GM12873 (cell line): Measurements from ENCODE around the gene SLC6A19.

Source experiments
- TF ChIP-seq, protein P1 (sequence below): IDR thresholded peaks from 2 replicates; pipeline ENCODE4 v1.5.1; 2012; ENCODE audit warnings: low read depth, mild to moderate bottlenecking, moderate library complexity, low read length, control low read depth; ENCODE audit not compliant: insufficient read depth; ENCODE audit errors: missing control alignments

The SLC6A19 gene

GRCh38 chr5:1178529-1179382 is 22.6 kb upstream of the SLC6A19 start:
- TF ChIP-seq, protein P1, sequence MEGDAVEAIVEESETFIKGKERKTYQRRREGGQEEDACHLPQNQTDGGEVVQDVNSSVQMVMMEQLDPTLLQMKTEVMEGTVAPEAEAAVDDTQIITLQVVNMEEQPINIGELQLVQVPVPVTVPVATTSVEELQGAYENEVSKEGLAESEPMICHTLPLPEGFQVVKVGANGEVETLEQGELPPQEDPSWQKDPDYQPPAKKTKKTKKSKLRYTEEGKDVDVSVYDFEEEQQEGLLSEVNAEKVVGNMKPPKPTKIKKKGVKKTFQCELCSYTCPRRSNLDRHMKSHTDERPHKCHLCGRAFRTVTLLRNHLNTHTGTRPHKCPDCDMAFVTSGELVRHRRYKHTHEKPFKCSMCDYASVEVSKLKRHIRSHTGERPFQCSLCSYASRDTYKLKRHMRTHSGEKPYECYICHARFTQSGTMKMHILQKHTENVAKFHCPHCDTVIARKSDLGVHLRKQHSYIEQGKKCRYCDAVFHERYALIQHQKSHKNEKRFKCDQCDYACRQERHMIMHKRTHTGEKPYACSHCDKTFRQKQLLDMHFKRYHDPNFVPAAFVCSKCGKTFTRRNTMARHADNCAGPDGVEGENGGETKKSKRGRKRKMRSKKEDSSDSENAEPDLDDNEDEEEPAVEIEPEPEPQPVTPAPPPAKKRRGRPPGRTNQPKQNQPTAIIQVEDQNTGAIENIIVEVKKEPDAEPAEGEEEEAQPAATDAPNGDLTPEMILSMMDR = no peak

DNA sequence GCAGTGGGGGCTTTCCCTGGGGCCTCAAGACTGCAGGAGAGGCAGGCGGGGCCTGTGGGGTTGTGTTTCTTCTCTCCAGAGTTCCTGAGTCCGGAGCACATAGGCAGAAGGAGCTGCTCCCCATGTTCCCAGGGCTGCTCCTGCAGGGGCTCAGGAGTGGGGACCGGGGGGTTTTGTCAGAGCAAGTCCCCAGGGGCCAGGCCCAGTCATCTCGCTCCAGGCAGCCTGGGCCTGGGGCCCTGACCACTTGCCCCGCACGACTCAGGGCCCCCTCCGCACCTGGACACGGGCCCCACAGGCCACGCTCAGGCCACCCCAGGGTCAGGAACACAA is 22.0 kb upstream of the SLC6A19 start:
- TF ChIP-seq, protein P1 = no peak

- TF ChIP-seq, protein P1 = no peak
Measured at GRCh38 chr5:1180096-1180495, 21.3 kb upstream of the SLC6A19 start.

DNA sequence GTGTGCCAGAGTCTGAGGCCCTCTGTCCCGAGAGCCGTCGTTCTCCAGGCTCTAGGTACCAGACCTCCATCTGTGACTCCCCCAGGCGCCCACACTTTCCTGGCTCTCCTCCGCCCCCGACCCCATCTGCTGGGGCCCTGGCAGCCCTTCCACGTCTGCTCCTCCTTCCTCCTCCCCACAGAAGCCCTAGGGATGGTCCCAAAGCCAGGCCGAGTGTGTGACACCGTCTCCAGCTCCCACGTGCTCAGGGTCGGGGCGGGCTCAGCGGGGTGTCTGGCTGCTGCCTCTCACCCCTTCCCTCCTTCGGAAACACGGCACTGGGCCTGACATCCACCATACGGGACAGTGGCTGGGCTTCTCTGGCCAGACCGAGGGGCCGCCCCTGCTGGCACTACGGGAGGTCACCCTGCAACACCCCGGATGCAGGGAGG is 20.5 kb upstream of the SLC6A19 start:
- TF ChIP-seq, protein P1 = no peak

DNA sequence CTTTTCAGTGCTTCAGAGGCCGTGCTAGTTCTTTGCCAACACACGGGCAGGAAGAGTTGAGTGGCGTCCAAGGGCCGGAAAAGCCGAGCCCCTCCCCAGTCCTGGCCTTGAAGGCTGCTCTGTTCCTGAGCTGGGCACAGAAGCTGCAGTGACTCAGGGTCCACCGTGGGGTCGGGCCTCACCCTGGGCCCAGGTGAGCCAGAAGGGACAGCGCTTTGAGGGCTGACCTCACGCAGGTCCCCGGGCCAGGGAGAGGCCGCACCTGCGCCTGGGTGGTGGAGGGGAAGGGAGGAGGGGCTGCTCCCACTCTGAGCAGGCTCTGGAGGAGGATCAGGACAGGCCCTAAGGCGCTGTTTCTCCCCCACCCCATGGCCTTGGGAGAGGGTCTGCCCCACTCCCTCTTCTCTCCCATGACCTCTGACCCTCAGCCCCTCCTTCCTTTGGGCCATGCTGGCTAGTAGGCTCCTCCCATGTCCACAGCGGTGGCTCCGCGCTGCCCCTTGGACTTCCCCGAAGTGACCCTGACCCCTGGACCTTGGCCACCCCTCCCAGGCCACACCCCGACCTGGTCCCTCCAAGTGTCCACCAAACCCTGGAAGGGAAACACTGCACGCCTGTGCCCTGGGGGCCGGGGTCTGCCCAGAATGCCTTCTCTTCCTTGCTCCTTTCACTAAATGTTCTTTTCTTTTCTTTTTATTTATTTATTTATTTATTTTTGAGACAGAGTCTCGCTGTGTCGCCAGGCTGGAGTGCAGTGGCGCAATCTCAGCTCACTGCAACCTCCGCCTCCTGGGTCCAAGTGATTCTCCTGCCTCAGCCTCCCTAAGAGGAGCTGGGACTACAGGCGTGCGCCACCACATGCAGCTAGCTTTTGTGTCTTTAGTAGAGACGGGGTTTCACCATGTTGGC is 19.7 kb upstream of the SLC6A19 start:
- TF ChIP-seq, protein P1 = no peak

GRCh38 chr5:1182360-1182632 is 19.1 kb upstream of the SLC6A19 start:
- TF ChIP-seq, protein P1 = no peak
